A549 (cell line): ENCODE results near the gene SERPINI1. TPM values are rescaled to one million over a fixed set of nuclear protein-coding genes. Genes with fewer than 3 reads are reported as not detected.

ENCODE experiments used
- ATAC-seq, 2 experiments: fragments of 200-7000 bp in 1 of 2; fragments of >200 bp in 1 of 2; cut with Nextera tagmentation in 1 of 2; cut with Tn5 transposase in 1 of 2; 3 replicates each; pipeline versions ENCODE4 v1.8.0 to v1.9.1; 2018 to 2020; ENCODE audit warnings: mild to moderate bottlenecking in 1 of 2, moderate library complexity in 1 of 2
- CTCF ChIA-PET: fragments of 300-600 bp; sonication (Branson Sonifier 250); formaldehyde crosslinking; extraction: SDS; loops from one replicate; lab custom pipeline; 2021; ENCODE audit warnings: antibody characterized with exemption, inconsistent platforms; lab: Yijun Ruan, JAX
- POLR2A ChIA-PET: fragments of 350-600 bp; formaldehyde crosslinking; extraction: SDS; loops from one replicate; lab custom pipeline; 2021; ENCODE audit warnings: antibody characterized with exemption, inconsistent platforms; lab: Yijun Ruan, JAX
- DNase-seq, 2 experiments: peaks; one replicate each; pipeline versions ENCODE4 v3.0.0 to v3.0.0-alpha.2; 2011 to 2016; ENCODE audit warnings: low read depth in 1 of 2, low spot score in 1 of 2
- FAIRE-seq: peaks from 2 replicates; lab custom pipeline; 2011; peaks lifted over from hg19 to GRCh38; lab: Jason Lieb, UNC
- H3K27ac ChIP-seq, 2 experiments: fragments of >200 bp; sonication (Bioruptor Twin); formaldehyde crosslinking; 3 replicates each; pipeline ENCODE4 v1.5.1; 2016 to 2017
- H3K4me1 ChIP-seq: fragments of >200 bp; sonication (Bioruptor Twin); formaldehyde crosslinking; 3 replicates; pipeline ENCODE4 v1.6.1; 2016
- H3K4me2 ChIP-seq: fragments of >200 bp; sonication (Bioruptor Twin); formaldehyde crosslinking; 3 replicates; pipeline ENCODE4 v1.6.1; 2016
- H3K4me3 ChIP-seq: fragments of >200 bp; sonication (Bioruptor Twin); formaldehyde crosslinking; 3 replicates; pipeline ENCODE4 v1.5.1; 2016
- H3K9me3 ChIP-seq: fragments of >200 bp; sonication (Bioruptor Twin); formaldehyde crosslinking; 3 replicates; pipeline ENCODE4 v1.6.1; 2016
- BCL3 ChIP-seq: fragments of >200 bp; sonication (Bioruptor Twin); formaldehyde crosslinking; IDR thresholded peaks from 3 replicates; pipeline ENCODE4 v1.6.1; 2016
- CBX2 ChIP-seq: fragments of 200-600 bp; sonication (generic); IDR thresholded peaks from 2 replicates; pipeline ENCODE4 v1.6.1; 2016; ENCODE audit warnings: low read depth, mild to moderate bottlenecking, borderline replicate concordance
- CBX8 ChIP-seq: fragments of 200-600 bp; sonication (generic); IDR thresholded peaks from 2 replicates; pipeline ENCODE4 v1.6.1; 2016
- CHD4 ChIP-seq: fragments of 200-600 bp; sonication (generic); IDR thresholded peaks from 2 replicates; pipeline ENCODE4 v1.6.1; 2016; ENCODE audit warnings: antibody characterized with exemption, mild to moderate bottlenecking, borderline replicate concordance
- E2F6 ChIP-seq: IDR thresholded peaks from 2 replicates; pipeline ENCODE4 v1.6.1; 2012; ENCODE audit warnings: low read depth, borderline replicate concordance
- EHF ChIP-seq: fragments of 250-450 bp; sonication (Bioruptor Pico); IDR thresholded peaks from 2 replicates; pipeline ENCODE4 v1.5.0; 2020; ENCODE audit warnings: mild to moderate bottlenecking
- EHMT2 ChIP-seq: fragments of 200-600 bp; sonication (generic); IDR thresholded peaks from 2 replicates; pipeline ENCODE4 v1.6.1; 2016; ENCODE audit warnings: antibody characterized with exemption, low read depth, mild to moderate bottlenecking, moderate library complexity
- FOSL2 ChIP-seq, 2 experiments: fragments of 450-650 bp in 1 of 2; fragments of >200 bp in 1 of 2; sonication (Bioruptor Twin) in 1 of 2; formaldehyde crosslinking; IDR thresholded peaks; 2 replicates each; pipeline versions ENCODE4 v1.5.0 to v1.6.1; 2016 to 2020; ENCODE audit warnings: mild to moderate bottlenecking in 1 of 2, moderate library complexity in 1 of 2
- FOXS1 ChIP-seq: fragments of 250-450 bp; sonication (Bioruptor Pico); IDR thresholded peaks from 2 replicates; pipeline ENCODE4 v1.5.0; 2020; ENCODE audit warnings: mild to moderate bottlenecking, moderate library complexity
- HDAC2 ChIP-seq: fragments of 200-600 bp; sonication (generic); IDR thresholded peaks from 2 replicates; pipeline ENCODE4 v1.6.1; 2016
- HEYL ChIP-seq: fragments of 250-450 bp; sonication (Bioruptor Pico); IDR thresholded peaks from 2 replicates; pipeline ENCODE4 v1.8.0; 2021; ENCODE audit warnings: mild to moderate bottlenecking, moderate library complexity
- HMGXB4 ChIP-seq: fragments of 250-450 bp; sonication (Bioruptor Pico); IDR thresholded peaks from 2 replicates; pipeline ENCODE4 v1.5.0; 2021; ENCODE audit warnings: mild to moderate bottlenecking, moderate library complexity, borderline replicate concordance
- HOXB5 ChIP-seq: fragments of 250-450 bp; sonication (Bioruptor Pico); IDR thresholded peaks from 2 replicates; pipeline ENCODE4 v1.5.0; 2020; ENCODE audit warnings: mild to moderate bottlenecking, moderate library complexity
- JUN ChIP-seq, 2 experiments: fragments of >200 bp; sonication (Bioruptor Twin); formaldehyde crosslinking; IDR thresholded peaks; 2 replicates in 1 of 2; 3 replicates in 1 of 2; pipeline ENCODE4 v1.6.1; 2016 to 2017
- KDM1A ChIP-seq: fragments of 200-600 bp; sonication (generic); IDR thresholded peaks from 2 replicates; pipeline ENCODE4 v1.6.1; 2016; ENCODE audit warnings: low read depth, mild to moderate bottlenecking
- KDM5A ChIP-seq: fragments of 200-600 bp; sonication (generic); IDR thresholded peaks from 2 replicates; pipeline ENCODE4 v1.6.1; 2016; ENCODE audit warnings: antibody characterized with exemption, mild to moderate bottlenecking
- MAFK ChIP-seq: fragments of 450-650 bp; IDR thresholded peaks from 2 replicates; pipeline ENCODE4 v1.6.1; 2014; ENCODE audit not compliant: partially characterized antibody
- MAX ChIP-seq: IDR thresholded peaks from 2 replicates; pipeline ENCODE4 v1.6.1; 2012
- MAZ ChIP-seq: fragments of 150-350 bp; IDR thresholded peaks from 2 replicates; pipeline ENCODE4 v1.6.1; 2014; ENCODE audit warnings: antibody characterized with exemption, low read depth, low read length, borderline replicate concordance
- MYC ChIP-seq: IDR thresholded peaks from 2 replicates; pipeline ENCODE4 v1.6.1; 2012; ENCODE audit warnings: mild to moderate bottlenecking, inconsistent platforms, low read length, improper control_type of control experiment, borderline replicate concordance
- NPAS2 ChIP-seq: fragments of 250-450 bp; sonication (Bioruptor Pico); IDR thresholded peaks from 2 replicates; pipeline ENCODE4 v1.8.0; 2022; ENCODE audit warnings: mild to moderate bottlenecking, moderate library complexity, borderline replicate concordance
- PHF8 ChIP-seq: fragments of 200-600 bp; sonication (generic); IDR thresholded peaks from 2 replicates; pipeline ENCODE4 v1.6.1; 2016; ENCODE audit warnings: low read depth, mild to moderate bottlenecking, antibody characterized with exemption, moderate library complexity, borderline replicate concordance
- POLR2A ChIP-seq: IDR thresholded peaks from 2 replicates; pipeline ENCODE4 v1.6.1; 2012; ENCODE audit warnings: mild to moderate bottlenecking, low read length
- RNF2 ChIP-seq: fragments of 200-600 bp; sonication (generic); IDR thresholded peaks from 2 replicates; pipeline ENCODE4 v1.6.1; 2016; ENCODE audit warnings: low read depth, mild to moderate bottlenecking, antibody characterized with exemption, moderate library complexity, borderline replicate concordance
- SMC3 ChIP-seq: fragments of >200 bp; sonication (Bioruptor Twin); formaldehyde crosslinking; IDR thresholded peaks from 3 replicates; pipeline ENCODE4 v1.6.1; 2018; ENCODE audit warnings: inconsistent platforms
- SREBF2 ChIP-seq: fragments of 450-650 bp; IDR thresholded peaks from 2 replicates; pipeline ENCODE4 v1.6.1; 2014; ENCODE audit warnings: mild to moderate bottlenecking, moderate library complexity
- TFCP2L1 ChIP-seq: fragments of 250-450 bp; sonication (Bioruptor Pico); IDR thresholded peaks from 2 replicates; pipeline ENCODE4 v1.5.0; 2021; ENCODE audit warnings: mild to moderate bottlenecking
- USF2 ChIP-seq: fragments of 450-650 bp; IDR thresholded peaks from 2 replicates; pipeline ENCODE4 v1.6.1; 2014; ENCODE audit warnings: antibody characterized with exemption
- ZC3H11A ChIP-seq: fragments of 450-650 bp; IDR thresholded peaks from 2 replicates; pipeline ENCODE4 v1.6.1; 2014; ENCODE audit warnings: antibody characterized with exemption, mild to moderate bottlenecking
- ZFP36 ChIP-seq: fragments of 450-650 bp; IDR thresholded peaks from 2 replicates; pipeline ENCODE4 v1.6.1; 2014; ENCODE audit warnings: borderline replicate concordance; ENCODE audit not compliant: partially characterized antibody
- ZNF302 ChIP-seq: fragments of 250-450 bp; sonication (Bioruptor Pico); IDR thresholded peaks from 2 replicates; pipeline ENCODE4 v1.9.0; 2021; ENCODE audit warnings: inconsistent platforms, mild to moderate bottlenecking, moderate library complexity
- WGBS: methylation state at CpG from one replicate; pipeline ENCODE4 v1.1.6; 2017; ENCODE audit errors: missing lambda C conversion rate; 5-methylcytosine and 5-hydroxymethylcytosine counted together
- polyA plus RNA-seq, 4 experiments: library from polyadenylated mRNA; depleted of rRNA in 3 of 4; stranded (reverse); fragments of >200 nt; fragmentation: RNase III in 1 of 4; extraction: RNeasy Plus Mini Kit Qiagen cat#74134 plus additional on column Dnase treatment in 1 of 4; gene quantifications; 2 replicates in 3 of 4; 3 replicates in 1 of 4; pipeline ENCODE4 v1.2.3, GENCODE V29; 2011 to 2017

Gene SERPINI1
- polyA plus RNA-seq, 2 of the 4 experiments (the other 2 are of a cell fraction) = 6.5 to 10.2 TPM

- CTCF ChIA-PET = interaction anchor here (1.1 kb wide), 1 partner anchor 20 kb away, joined by 3 read pairs; no protein-coding TSS in a partner anchor
- ATAC-seq (no peak), FAIRE-seq (no peak), DNase-seq (no peak)
- H3K4me2 ChIP-seq = no peak overlapping the region; the same call in 2 of the 3 replicates
- H3K9me3 ChIP-seq = no peaks in the 10 kb centered on the region
- WGBS = 69% methylated on average over 2 of the region's 2 CpGs
- peaks cover 17% of the 10 kb centered on the region; the same call in 2 of the 3 replicates for H3K4me1 ChIP-seq
- no peak overlapping the region for H3K4me3 ChIP-seq
- POLR2A ChIA-PET = no interaction called here
- TF ChIP-seq FOSL2 (IDR thresholded peaks at IDR 0.05) (no peak), FOSL2 (CRISPR knock-in tag; IDR thresholded peaks at IDR 0.05) (no peak), KDM1A (no peak), JUN (IDR thresholded peaks at IDR 0.05) (no peak), ZNF302 (CRISPR knock-in tag) (no peak), CHD4 (no peak), POLR2A (no peak), SREBF2 (no peak), MAX (no peak), ZFP36 (no peak)
- H3K27ac ChIP-seq = no peak overlapping the region
These were observed 29.7 kb upstream of the SERPINI1 start for GRCh38 chr3:167705840-167706239.

- peaks cover 14% of the 10 kb centered on the region; the same call in 2 of the 3 replicates for H3K4me1 ChIP-seq
- CTCF ChIA-PET = no interaction called here
- WGBS = 67% methylated on average over 3 of the region's 4 CpGs
- POLR2A ChIA-PET = no interaction called here
- no peak overlapping the region for H3K4me3 ChIP-seq
- DNase-seq (no peak), FAIRE-seq (no peak), ATAC-seq (no peak)
- no peak overlapping the region for H3K4me2 ChIP-seq
- no peak for TF ChIP-seq HOXB5 (CRISPR knock-in tag)
- no peak for TF ChIP-seq CBX8
- TF ChIP-seq PHF8 = no peak
- TF ChIP-seq SMC3 = no peak
- no peak for TF ChIP-seq EHMT2
- no peak for TF ChIP-seq KDM1A
- no peak for TF ChIP-seq HMGXB4
- no peak for TF ChIP-seq EHF (CRISPR knock-in tag)
- TF ChIP-seq FOSL2 (IDR thresholded peaks at IDR 0.05) = no peak
- TF ChIP-seq FOSL2 (CRISPR knock-in tag; IDR thresholded peaks at IDR 0.05) = no peak
- TF ChIP-seq CHD4 = no peak
- no peak for TF ChIP-seq MYC
- no peaks in the 10 kb centered on the region for H3K9me3 ChIP-seq
- no peak overlapping the region for H3K27ac ChIP-seq
These were observed 25.8 kb upstream of the SERPINI1 start for GRCh38 chr3:167709690-167710089.

- H3K9me3 ChIP-seq = no peaks in the 10 kb centered on the region
- H3K4me3 ChIP-seq = no peak overlapping the region
- no peak overlapping the region for H3K4me2 ChIP-seq
- no peak overlapping the region for H3K27ac ChIP-seq
- DNase-seq = no peak
- H3K4me1 ChIP-seq = peaks cover 6% of the 10 kb centered on the region; the same call in 2 of the 3 replicates
- FAIRE-seq = no peak
- ATAC-seq = no peak
- ChIA-PET POLR2A (no interaction called here), CTCF (no interaction called here)
- TF ChIP-seq FOXS1 (no peak), USF2 (no peak), EHMT2 (no peak), HEYL (CRISPR knock-in tag) (no peak), CBX2 (no peak), RNF2 (no peak), MAFK (no peak), MAZ (no peak), NPAS2 (CRISPR knock-in tag) (no peak), HDAC2 (no peak), JUN (IDR thresholded peaks at IDR 0.05) (no peak), KDM5A (no peak), CBX8 (no peak), BCL3 (no peak), E2F6 (no peak), TFCP2L1 (CRISPR knock-in tag) (no peak), ZC3H11A (no peak)
These were observed 25.0 kb upstream of the SERPINI1 start for GRCh38 chr3:167710552-167710951.
